SIG-M5 (cell line): ENCODE measurements around the gene WBP1L.
A peak's percentile ranks its signal among the peaks of the same experiment; 100 is the strongest.
"Not testable (repeated sequence)": the region's sequence is repeated elsewhere in the genome, so short reads cannot be mapped to it uniquely, and the experiment has no call there.

Source experiments
- DNase-seq: peaks from one replicate; lab custom pipeline; 2025; lab: John Stamatoyannopoulos, UW

The WBP1L gene

GRCh38 chr10:102743588-102744373, at the start of gene WBP1L:
WBP1L (plus strand) TSS chr10:102743948; CDS start chr10:102744054, 106 bp downstream.
- DNase-seq = peak; percentile 94

GRCh38 chr10:102695401-102695800, 48.3 kb upstream of the WBP1L start:
- DNase-seq = not testable (repeated sequence)

- no peak for DNase-seq
Observed at GRCh38 chr10:102696736-102697135, 47.0 kb upstream of the WBP1L start.

- DNase-seq = no peak
Observed at GRCh38 chr10:102698894-102699293, 44.9 kb upstream of the WBP1L start.

GRCh38 chr10:102701272-102701671, 42.5 kb upstream of the WBP1L start:
- no peak for DNase-seq

GRCh38 chr10:102701796-102702195, 42.0 kb upstream of the WBP1L start:
- no peak for DNase-seq

GRCh38 chr10:102702742-102703141, 41.0 kb upstream of the WBP1L start:
- no peak for DNase-seq

- DNase-seq = no peak
Observed at GRCh38 chr10:102704915-102705314, 38.8 kb upstream of the WBP1L start.

GRCh38 chr10:102705531-102705930, 38.2 kb upstream of the WBP1L start:
- no peak for DNase-seq

- no peak for DNase-seq
Observed at GRCh38 chr10:102710609-102711008, 33.1 kb upstream of the WBP1L start.

GRCh38 chr10:102712089-102712488, 31.7 kb upstream of the WBP1L start:
- DNase-seq = no peak

GRCh38 chr10:102712843-102713538, 30.8 kb upstream of the WBP1L start:
- DNase-seq = no peak

- DNase-seq = no peak
Observed at GRCh38 chr10:102713539-102713813, 30.3 kb upstream of the WBP1L start.

- peak; percentile 85 for DNase-seq
Observed at GRCh38 chr10:102713814-102714620, 29.7 kb upstream of the WBP1L start, which contains the start of gene ARL3. ARL3 (minus strand) TSS chr10:102714397; CDS start chr10:102714275, 122 bp downstream.

- no peak for DNase-seq
Observed at GRCh38 chr10:102714621-102715455, 28.9 kb upstream of the WBP1L start, which contains the start of gene SFXN2. SFXN2 (plus strand) TSS chr10:102714636; CDS start chr10:102726637, 12,001 bp downstream.

GRCh38 chr10:102715880-102716279, 27.9 kb upstream of the WBP1L start:
- no peak for DNase-seq

- not testable (repeated sequence) for DNase-seq
Observed at GRCh38 chr10:102716900-102717565, 26.7 kb upstream of the WBP1L start.

- DNase-seq = no peak
Observed at GRCh38 chr10:102718220-102718619, 25.5 kb upstream of the WBP1L start.

GRCh38 chr10:102720337-102720736, 23.4 kb upstream of the WBP1L start:
- DNase-seq = no peak

GRCh38 chr10:102720775-102721301, 22.9 kb upstream of the WBP1L start:
- no peak for DNase-seq

- no peak for DNase-seq
Observed at GRCh38 chr10:102721954-102722353, 21.8 kb upstream of the WBP1L start.
